ENCODE data around the gene HSD17B1. TPM values are rescaled to one million over a fixed set of nuclear protein-coding genes. Genes with fewer than 3 reads are reported as not detected.
A peak's percentile ranks its signal among the peaks of the same experiment; 100 is the strongest.

The HSD17B1 gene
- total RNA-seq, 1 donor from 2014 or later: 2.2 TPM

- Histone ChIP-seq H3K27me3 (ENCODE audit: low read depth) (no peaks in the 10 kb centered on the region), H3K36me3 (peaks cover 100% of the 10 kb centered on the region), H3K4me1 (peaks cover 31% of the 10 kb centered on the region), H3K27ac (peak overlapping the region; percentile 46), H3K4me3 (no peak overlapping the region), H3K9me3 (no peaks in the 10 kb centered on the region)
- DNase-seq (no peak), ATAC-seq (peak; percentile 83 to 84)
- intact Hi-C loops (cut with DNase I): no loop called here
- no peak for TF ChIP-seq CTCF (IDR thresholded peaks at IDR 0.05)
Measured at GRCh38 chr17:42585353-42585752, 32.6 kb downstream of the HSD17B1 start.

GRCh38 chr17:42586514-42587230 is 33.9 kb downstream of the HSD17B1 start:
- peaks cover 31% of the 10 kb centered on the region for H3K4me1 ChIP-seq
- H3K9me3 ChIP-seq: no peaks in the 10 kb centered on the region
- H3K36me3 ChIP-seq: peaks cover 100% of the 10 kb centered on the region
- peak overlapping the region; percentile 18 for H3K27ac ChIP-seq
- ATAC-seq: no peak
- no peak overlapping the region for H3K4me3 ChIP-seq
- no peak for DNase-seq
- no peaks in the 10 kb centered on the region for H3K27me3 ChIP-seq (ENCODE audit: low read depth)
- intact Hi-C loops (cut with DNase I): no loop called here
- TF ChIP-seq CTCF (IDR thresholded peaks at IDR 0.05): no peak

- Histone ChIP-seq H3K27ac (no peak overlapping the region), H3K4me1 (peaks cover 18% of the 10 kb centered on the region), H3K27me3 (ENCODE audit: low read depth) (no peaks in the 10 kb centered on the region), H3K9me3 (no peaks in the 10 kb centered on the region), H3K36me3 (peaks cover 82% of the 10 kb centered on the region), H3K4me3 (no peak overlapping the region)
- no peak for TF ChIP-seq CTCF (IDR thresholded peaks at IDR 0.05)
- intact Hi-C loops (cut with DNase I): no loop called here
- DNase-seq: no peak
- ATAC-seq: no peak
Measured at GRCh38 chr17:42590886-42591285, 38.2 kb downstream of the HSD17B1 start.

- peaks cover 82% of the 10 kb centered on the region for H3K36me3 ChIP-seq
- ATAC-seq (no peak), DNase-seq (no peak)
- peaks cover 13% of the 10 kb centered on the region for H3K4me1 ChIP-seq
- intact Hi-C loops (cut with DNase I): no loop called here
- H3K27ac ChIP-seq: no peak overlapping the region
- no peak for TF ChIP-seq CTCF (IDR thresholded peaks at IDR 0.05)
- H3K9me3 ChIP-seq: no peaks in the 10 kb centered on the region
- H3K27me3 ChIP-seq (ENCODE audit: low read depth): no peaks in the 10 kb centered on the region
- H3K4me3 ChIP-seq: no peak overlapping the region
Measured at GRCh38 chr17:42591411-42591810, 38.7 kb downstream of the HSD17B1 start.

GRCh38 chr17:42596386-42596785 is 43.7 kb downstream of the HSD17B1 start:
- Histone ChIP-seq H3K36me3 (peaks cover 45% of the 10 kb centered on the region), H3K4me3 (no peak overlapping the region), H3K27me3 (ENCODE audit: low read depth) (no peaks in the 10 kb centered on the region), H3K4me1 (peaks cover 12% of the 10 kb centered on the region), H3K27ac (no peak overlapping the region), H3K9me3 (no peaks in the 10 kb centered on the region)
- DNase-seq (no peak), ATAC-seq (no peak)
- intact Hi-C loops (cut with DNase I): no loop called here
- no peak for TF ChIP-seq CTCF (IDR thresholded peaks at IDR 0.05)
